ENCODE data around the gene PDE4A.

The PDE4A gene

DNA sequence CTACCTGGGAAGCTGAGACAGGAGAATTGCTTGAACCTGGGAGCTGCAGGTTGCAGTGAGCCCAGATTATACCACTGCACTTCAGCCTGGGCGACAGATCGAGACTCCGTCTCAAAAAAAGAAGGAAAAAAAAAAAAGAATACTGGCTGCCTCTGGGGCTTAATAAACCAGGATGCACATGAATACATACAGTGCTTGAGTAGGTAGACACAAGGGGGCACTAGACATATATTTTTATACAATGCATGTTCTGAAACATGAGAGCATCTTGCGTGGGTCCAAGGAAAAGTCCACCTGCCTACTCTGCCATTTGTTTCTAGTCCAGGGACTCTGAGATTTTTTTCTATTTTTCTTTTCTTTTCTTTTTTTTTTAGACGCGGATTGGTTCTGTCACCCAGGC, 51.6 kb downstream of the PDE4A start:
- no peak overlapping the region for H3K27ac ChIP-seq
- TF ChIP-seq ZFX (IDR thresholded peaks at IDR 0.05; ENCODE audit: borderline replicate concordance), result no peak
- TF ChIP-seq, protein P1, sequence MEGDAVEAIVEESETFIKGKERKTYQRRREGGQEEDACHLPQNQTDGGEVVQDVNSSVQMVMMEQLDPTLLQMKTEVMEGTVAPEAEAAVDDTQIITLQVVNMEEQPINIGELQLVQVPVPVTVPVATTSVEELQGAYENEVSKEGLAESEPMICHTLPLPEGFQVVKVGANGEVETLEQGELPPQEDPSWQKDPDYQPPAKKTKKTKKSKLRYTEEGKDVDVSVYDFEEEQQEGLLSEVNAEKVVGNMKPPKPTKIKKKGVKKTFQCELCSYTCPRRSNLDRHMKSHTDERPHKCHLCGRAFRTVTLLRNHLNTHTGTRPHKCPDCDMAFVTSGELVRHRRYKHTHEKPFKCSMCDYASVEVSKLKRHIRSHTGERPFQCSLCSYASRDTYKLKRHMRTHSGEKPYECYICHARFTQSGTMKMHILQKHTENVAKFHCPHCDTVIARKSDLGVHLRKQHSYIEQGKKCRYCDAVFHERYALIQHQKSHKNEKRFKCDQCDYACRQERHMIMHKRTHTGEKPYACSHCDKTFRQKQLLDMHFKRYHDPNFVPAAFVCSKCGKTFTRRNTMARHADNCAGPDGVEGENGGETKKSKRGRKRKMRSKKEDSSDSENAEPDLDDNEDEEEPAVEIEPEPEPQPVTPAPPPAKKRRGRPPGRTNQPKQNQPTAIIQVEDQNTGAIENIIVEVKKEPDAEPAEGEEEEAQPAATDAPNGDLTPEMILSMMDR (IDR thresholded peaks at IDR 0.05), result peak; percentile 75

DNA sequence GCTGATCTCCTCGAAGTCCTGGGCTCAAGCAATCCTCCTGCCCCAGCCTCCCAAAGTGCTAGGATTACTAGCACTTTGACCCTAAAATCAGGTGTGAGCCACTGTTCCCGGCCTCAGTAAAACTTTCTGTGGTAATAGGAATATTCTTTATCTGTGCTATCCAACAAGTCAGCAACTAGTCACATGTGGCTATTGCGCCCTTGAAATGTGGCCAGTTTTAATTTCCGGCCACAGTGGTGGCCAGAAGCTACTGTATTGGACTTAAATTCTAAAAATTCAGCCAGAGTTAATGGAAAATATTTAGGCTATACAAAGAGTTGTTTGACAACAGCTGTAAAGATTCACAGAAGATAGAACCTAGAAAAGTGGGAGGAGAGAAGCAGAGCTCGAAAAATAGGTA, 52.9 kb downstream of the PDE4A start:
- no peak overlapping the region for H3K27ac ChIP-seq
- TF ChIP-seq ZFX (IDR thresholded peaks at IDR 0.05; ENCODE audit: borderline replicate concordance), result no peak
- TF ChIP-seq, protein P1 (IDR thresholded peaks at IDR 0.05), result no peak

DNA sequence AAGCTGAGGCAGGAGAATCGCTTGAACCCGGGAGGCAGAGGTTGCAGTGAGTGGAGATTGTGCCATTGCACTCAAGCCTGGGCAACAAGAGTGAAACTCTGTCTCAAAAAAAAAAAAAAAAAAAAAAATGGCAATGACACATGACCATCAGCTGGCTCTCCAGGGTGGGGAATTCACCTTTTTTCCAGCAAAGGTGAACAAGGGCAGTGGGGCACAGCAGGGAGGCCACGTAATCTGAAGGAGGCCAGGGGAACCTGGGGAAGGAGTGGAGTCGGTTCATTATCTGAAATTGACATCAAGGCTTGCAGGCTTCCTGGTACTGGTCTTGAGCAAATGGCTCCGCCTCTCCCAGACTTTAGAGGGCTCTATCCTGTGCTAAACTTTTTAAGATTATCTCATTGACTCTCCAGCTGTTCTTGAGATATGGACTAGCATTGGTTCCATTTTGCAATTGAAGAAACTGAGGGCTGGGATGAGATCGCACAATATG, 54.7 kb downstream of the PDE4A start:
- TF ChIP-seq, protein P1 (IDR thresholded peaks at IDR 0.05), result no peak
- no peak for TF ChIP-seq ZFX (IDR thresholded peaks at IDR 0.05; ENCODE audit: borderline replicate concordance)
- no peak overlapping the region for H3K27ac ChIP-seq

DNA sequence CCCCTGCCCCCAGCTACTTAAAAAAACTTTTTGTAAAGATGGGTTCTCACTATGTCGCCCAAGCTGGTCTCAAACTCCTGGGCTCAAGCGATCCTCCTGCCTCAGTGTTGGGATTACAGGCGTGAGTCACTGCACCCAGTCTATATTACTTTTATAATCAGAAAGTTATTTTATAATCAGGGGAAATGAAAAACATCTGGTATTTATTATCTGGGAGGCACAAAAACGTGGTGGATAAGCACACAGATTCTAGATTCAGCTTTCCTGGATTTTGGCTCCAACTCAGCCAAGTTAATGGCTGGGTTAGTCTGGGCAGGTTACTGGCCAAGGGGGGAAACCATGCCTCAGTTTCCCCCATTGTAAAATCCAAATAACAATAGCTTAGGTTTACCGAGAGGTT, 58.1 kb downstream of the PDE4A start:
- TF ChIP-seq, protein P1 (IDR thresholded peaks at IDR 0.05), result no peak
- TF ChIP-seq ZFX (IDR thresholded peaks at IDR 0.05; ENCODE audit: borderline replicate concordance), result no peak
- H3K27ac ChIP-seq, result no peak overlapping the region

DNA sequence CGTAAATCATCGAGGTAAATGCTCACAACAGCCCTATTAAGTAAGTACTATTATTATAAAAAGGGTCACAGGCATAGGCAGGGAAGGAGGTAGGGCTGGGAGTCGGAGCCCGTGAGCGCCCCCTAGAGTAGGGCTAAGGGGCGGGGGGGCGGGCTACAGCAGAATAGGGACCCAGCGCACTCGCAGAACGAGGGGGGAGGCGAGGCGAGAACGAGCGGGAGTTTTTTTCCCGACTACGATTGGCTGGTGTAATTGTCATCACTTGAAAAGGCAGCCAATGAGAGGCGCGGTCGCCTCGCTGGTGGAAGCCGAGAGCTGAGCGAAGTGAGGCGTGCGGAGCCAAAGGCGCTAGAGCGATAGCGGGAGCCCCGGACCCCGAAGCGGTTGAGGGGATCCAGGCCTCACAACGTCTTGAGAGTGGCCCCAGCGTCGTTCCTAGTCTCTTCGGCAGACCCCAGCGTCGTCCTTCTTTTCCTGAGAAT, 58.6 kb downstream of the PDE4A start:
- TF ChIP-seq, protein P1 (IDR thresholded peaks at IDR 0.05), result peak; percentile 92
- no peak for TF ChIP-seq ZFX (IDR thresholded peaks at IDR 0.05; ENCODE audit: borderline replicate concordance)
- H3K27ac ChIP-seq, result no peak overlapping the region

DNA sequence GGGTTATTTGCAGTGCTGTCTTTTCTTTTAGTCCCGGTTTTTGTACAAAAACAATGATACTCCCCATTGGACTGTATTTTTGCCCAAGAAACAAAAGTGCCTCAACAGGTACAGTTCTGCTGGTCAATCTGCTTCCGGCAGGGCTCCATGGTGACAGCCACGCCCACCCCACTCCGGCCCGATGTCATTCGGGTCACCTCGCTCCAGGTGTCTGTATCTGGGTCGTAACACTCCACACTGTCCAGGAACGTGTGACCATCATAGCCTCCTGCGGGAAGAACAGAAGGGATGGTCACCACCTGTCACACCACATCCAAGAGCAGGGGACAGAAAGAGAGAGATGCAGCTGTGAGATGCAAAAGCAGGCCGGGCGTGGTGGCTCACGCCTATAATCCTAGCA, 66.2 kb downstream of the PDE4A start:
- no peak overlapping the region for H3K27ac ChIP-seq
- TF ChIP-seq, protein P1 (IDR thresholded peaks at IDR 0.05), result no peak
- TF ChIP-seq ZFX (IDR thresholded peaks at IDR 0.05; ENCODE audit: borderline replicate concordance), result no peak

DNA sequence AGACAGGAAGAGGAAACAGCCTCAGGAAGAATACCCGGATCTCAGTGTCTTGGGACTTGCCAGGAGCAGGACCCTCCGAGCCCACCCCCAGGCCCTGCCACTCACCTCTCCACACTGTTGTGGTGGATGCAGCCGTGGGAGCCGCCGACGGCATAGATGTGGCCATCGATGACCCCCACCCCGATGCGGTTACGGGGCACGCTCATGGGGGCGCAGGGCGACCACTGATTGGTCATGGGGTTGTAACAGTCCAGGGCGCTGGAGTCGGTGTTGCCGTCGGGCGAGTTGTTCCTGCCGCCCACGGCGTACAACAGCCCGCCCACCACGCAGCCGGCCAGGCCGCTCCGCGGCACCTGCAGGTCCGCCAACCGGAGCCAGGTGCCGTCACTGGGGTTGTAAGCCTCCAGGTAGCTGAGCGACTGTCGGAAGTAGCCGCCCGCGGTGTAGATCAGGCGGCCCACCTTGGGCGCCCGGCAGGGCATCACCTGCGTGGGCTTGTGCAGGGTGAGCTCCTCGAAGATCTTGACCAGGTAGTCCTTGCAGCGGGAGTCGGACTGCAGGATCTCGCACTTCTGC, 71.2 kb downstream of the PDE4A start:
- no peak overlapping the region for H3K27ac ChIP-seq
- TF ChIP-seq, protein P1 (IDR thresholded peaks at IDR 0.05), result no peak
- TF ChIP-seq ZFX (IDR thresholded peaks at IDR 0.05; ENCODE audit: borderline replicate concordance), result no peak
